ENCODE measurements around the gene UNC93B1. TPM values are rescaled to one million over a fixed set of nuclear protein-coding genes. Genes with fewer than 3 reads are reported as not detected.

Gene UNC93B1
- total RNA-seq, 1 donor from 2014 or later = 6.1 TPM

- DNase-seq = peak; percentile 98
- no peak for TF ChIP-seq CTCF (IDR thresholded peaks at IDR 0.05; ENCODE audit: borderline replicate concordance)
- H3K4me3 ChIP-seq = peak within 1 kb of the TSS; percentile 89
- H3K4me1 ChIP-seq = peaks cover 56% of the 10 kb centered on the region
- no peaks in the 10 kb centered on the region for H3K9me3 ChIP-seq (replicated peaks)
- H3K27ac ChIP-seq (replicated peaks) = peak within 1 kb of the TSS; percentile 94
- H3K27me3 ChIP-seq (ENCODE audit: low read depth) = no peaks in the 10 kb centered on the region
- intact Hi-C loops (cut with micrococcal nuclease) = no loop called here
- H3K36me3 ChIP-seq = peaks cover 30% of the 10 kb centered on the region
Measured at GRCh38 chr11:68030318-68031143, 26.6 kb upstream of the UNC93B1 start, which contains the start of gene NDUFS8. Gene NDUFS8 (plus strand): TSS chr11:68030681. CDS start chr11:68032152, 1,471 bp downstream.

DNA sequence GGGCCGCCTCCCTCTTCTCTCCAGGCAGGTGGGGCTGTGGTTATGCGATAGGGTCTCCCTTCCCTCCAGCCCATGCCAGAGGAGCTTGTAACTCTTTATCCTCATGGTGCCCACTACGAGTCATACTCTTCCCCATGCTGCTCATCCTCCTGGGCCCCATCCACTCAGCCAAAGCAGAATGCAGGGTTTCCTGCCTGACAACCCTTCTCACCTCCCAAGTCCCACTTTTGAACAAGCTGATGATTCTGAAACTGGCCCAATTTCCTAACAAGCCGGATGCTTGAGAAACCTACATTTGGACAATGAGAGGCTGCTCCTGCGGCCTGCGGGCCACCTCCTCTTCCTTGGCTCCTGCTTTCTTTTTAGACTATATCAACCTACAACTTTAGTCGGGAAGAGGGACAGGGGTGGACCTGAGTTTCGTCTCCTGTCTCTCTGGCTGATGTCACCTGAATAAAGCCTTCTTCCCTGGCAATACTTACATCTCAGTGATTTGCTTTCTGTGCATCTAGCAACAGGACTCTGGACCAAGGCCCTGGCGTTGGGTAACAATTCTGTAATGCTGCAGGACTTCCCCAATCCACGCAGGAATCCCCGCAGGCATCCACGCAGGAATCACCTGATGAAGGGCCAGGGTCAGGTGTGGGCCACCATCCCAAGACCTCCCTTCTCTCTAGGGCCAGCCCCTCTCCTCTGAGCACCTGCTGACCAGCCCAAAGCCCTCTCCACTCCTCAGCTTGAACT, 25.1 kb upstream of the UNC93B1 start:
- TF ChIP-seq CTCF (IDR thresholded peaks at IDR 0.05; ENCODE audit: borderline replicate concordance) = no peak
- intact Hi-C loops (cut with micrococcal nuclease) = no loop called here
- H3K4me3 ChIP-seq = no peak overlapping the region

DNA sequence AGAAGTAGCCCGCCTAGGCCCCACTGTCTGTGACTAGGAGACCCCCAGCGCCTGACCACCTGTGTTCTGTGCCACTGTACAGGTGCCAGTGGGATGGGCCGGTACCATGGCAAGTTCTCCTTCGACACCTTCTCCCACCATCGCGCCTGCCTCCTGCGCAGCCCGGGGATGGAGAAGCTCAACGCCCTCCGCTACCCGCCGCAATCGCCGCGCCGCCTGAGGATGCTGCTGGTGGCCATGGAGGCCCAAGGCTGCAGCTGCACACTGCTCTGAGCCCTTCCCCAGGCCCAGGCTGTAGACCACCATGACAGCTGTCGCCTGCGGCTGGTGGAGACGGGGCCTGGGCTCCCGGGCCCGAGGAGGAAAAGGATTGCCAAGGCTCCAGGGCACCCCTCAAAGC, 23.8 kb upstream of the UNC93B1 start:
- intact Hi-C loops (cut with micrococcal nuclease) = no loop called here

More for the DNA sequence above, 25.1 kb upstream of the UNC93B1 start:
- H3K27ac ChIP-seq (replicated peaks) = no peak overlapping the region
- no peaks in the 10 kb centered on the region for H3K27me3 ChIP-seq (ENCODE audit: low read depth)
- DNase-seq = no peak
- H3K4me1 ChIP-seq = peaks cover 45% of the 10 kb centered on the region
- H3K36me3 ChIP-seq = peaks cover 23% of the 10 kb centered on the region
- H3K9me3 ChIP-seq (replicated peaks) = peaks cover 11% of the 10 kb centered on the region

DNA sequence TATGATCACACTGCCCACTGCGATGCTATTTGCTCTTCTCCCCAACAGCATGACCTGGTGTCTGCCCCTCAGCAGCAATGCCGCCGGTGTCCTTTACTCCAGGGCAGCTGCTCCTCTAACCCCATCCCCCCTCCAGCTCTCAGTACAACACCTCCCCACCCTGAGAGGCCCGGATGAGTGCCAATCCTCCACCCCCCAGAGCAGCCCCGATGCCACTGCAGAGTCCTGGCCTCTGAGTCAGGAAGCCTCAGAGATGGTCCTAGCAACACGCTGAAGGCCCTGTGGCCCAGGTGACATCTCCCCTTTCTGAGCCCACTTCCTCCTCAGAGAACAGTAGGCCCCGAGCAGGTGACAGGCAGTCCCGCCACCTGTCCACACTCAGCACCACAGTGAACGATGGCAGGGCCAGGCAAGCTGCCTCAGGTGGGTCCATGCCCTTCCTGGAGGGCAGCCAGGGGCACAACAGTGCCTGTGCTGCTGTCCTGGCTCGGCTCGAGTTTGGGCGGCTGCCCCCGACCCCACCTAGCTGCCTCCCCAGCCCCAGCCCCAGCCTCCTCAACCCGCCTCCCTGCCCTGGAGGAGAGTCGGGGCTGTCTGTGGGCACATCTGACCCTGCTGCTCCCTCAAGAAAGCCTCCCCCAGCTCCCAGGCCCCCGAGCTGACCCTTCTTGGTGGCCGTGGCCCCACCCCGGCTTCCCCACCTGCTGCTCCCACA, 22.7 kb upstream of the UNC93B1 start:
- peaks cover 11% of the 10 kb centered on the region for H3K9me3 ChIP-seq (replicated peaks)
- no peak for DNase-seq
- H3K4me1 ChIP-seq = peaks cover 21% of the 10 kb centered on the region
- H3K27me3 ChIP-seq (ENCODE audit: low read depth) = no peaks in the 10 kb centered on the region
- TF ChIP-seq CTCF (IDR thresholded peaks at IDR 0.05; ENCODE audit: borderline replicate concordance) = no peak
- peaks cover 5% of the 10 kb centered on the region for H3K36me3 ChIP-seq
- H3K4me3 ChIP-seq = no peak overlapping the region
- intact Hi-C loops (cut with micrococcal nuclease) = no loop called here
- H3K27ac ChIP-seq (replicated peaks) = no peak overlapping the region

More for the DNA sequence above, 23.8 kb upstream of the UNC93B1 start:
- TF ChIP-seq CTCF (IDR thresholded peaks at IDR 0.05; ENCODE audit: borderline replicate concordance) = no peak
- peaks cover 10% of the 10 kb centered on the region for H3K36me3 ChIP-seq
- no peak for DNase-seq
- no peak overlapping the region for H3K27ac ChIP-seq (replicated peaks)
- no peak overlapping the region for H3K4me3 ChIP-seq
- H3K4me1 ChIP-seq = peaks cover 32% of the 10 kb centered on the region
- H3K27me3 ChIP-seq (ENCODE audit: low read depth) = no peaks in the 10 kb centered on the region
- peaks cover 11% of the 10 kb centered on the region for H3K9me3 ChIP-seq (replicated peaks)

DNA sequence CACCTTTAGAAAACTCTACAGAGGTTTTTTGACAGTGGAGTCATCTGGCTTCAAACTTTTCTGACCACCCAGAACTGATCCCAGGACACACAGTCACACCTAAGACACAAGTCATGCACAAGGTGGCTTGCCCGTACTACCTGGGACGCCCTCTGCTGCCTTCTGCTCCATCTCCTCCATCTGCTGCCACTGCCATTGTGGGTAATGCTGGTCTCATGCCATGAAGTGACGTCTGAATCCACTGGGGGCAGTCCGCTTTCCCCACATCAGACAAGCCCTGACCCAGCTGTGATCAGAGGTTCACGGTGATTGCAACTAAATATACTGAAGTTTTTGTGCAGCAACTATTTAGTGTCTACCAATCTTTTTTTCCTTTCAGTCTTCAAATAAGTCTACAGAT, 21.1 kb upstream of the UNC93B1 start:
- Histone ChIP-seq H3K9me3 (replicated peaks) (peaks cover 11% of the 10 kb centered on the region), H3K27ac (replicated peaks) (no peak overlapping the region), H3K36me3 (peaks cover 5% of the 10 kb centered on the region), H3K4me3 (no peak overlapping the region), H3K4me1 (peaks cover 8% of the 10 kb centered on the region), H3K27me3 (ENCODE audit: low read depth) (no peaks in the 10 kb centered on the region)
- intact Hi-C loops (cut with micrococcal nuclease) = no loop called here
- DNase-seq = no peak
- TF ChIP-seq CTCF (IDR thresholded peaks at IDR 0.05; ENCODE audit: borderline replicate concordance) = no peak

Data from left ventricle myocardium inferior (tissue), 1 donor.